Activated T-cell treated with anti-CD3 and anti-CD28 coated beads for 24 hours (primary cell): ENCODE results near the gene KSR2.

Experiments used
- DNase-seq: peaks from one replicate; pipeline ENCODE4 v3.0.0-alpha.2; 2020; ENCODE audit warnings: low read depth

KSR2 gene

GRCh38 chr12:117577122-117577657, 391.6 kb downstream of the KSR2 start:
- no peak for DNase-seq

GRCh38 chr12:117576053-117576452, 392.7 kb downstream of the KSR2 start:
- no peak for DNase-seq

- DNase-seq: no peak
These were observed 394.1 kb downstream of the KSR2 start for GRCh38 chr12:117574655-117575054.

GRCh38 chr12:117572755-117573154, 396.0 kb downstream of the KSR2 start:
- no peak for DNase-seq

GRCh38 chr12:117571321-117571720, 397.5 kb downstream of the KSR2 start:
- no peak for DNase-seq

GRCh38 chr12:117570608-117571007, 398.2 kb downstream of the KSR2 start:
- DNase-seq: no peak

GRCh38 chr12:117567644-117568216, 401.1 kb downstream of the KSR2 start:
- DNase-seq: no peak

GRCh38 chr12:117564881-117565280, 403.9 kb downstream of the KSR2 start:
- no peak for DNase-seq

- DNase-seq: no peak
These were observed 405.1 kb downstream of the KSR2 start for GRCh38 chr12:117563706-117564105.

- no peak for DNase-seq
These were observed 405.8 kb downstream of the KSR2 start for GRCh38 chr12:117563007-117563406.

GRCh38 chr12:117561990-117562389, 406.8 kb downstream of the KSR2 start:
- no peak for DNase-seq

GRCh38 chr12:117559978-117560377, 408.8 kb downstream of the KSR2 start:
- no peak for DNase-seq

GRCh38 chr12:117555889-117556288, 412.9 kb downstream of the KSR2 start:
- no peak for DNase-seq

GRCh38 chr12:117552971-117553370, 415.8 kb downstream of the KSR2 start:
- DNase-seq: no peak

GRCh38 chr12:117551665-117552064, 417.1 kb downstream of the KSR2 start:
- no peak for DNase-seq

GRCh38 chr12:117547209-117547608, 421.6 kb downstream of the KSR2 start:
- no peak for DNase-seq

- no peak for DNase-seq
These were observed 423.6 kb downstream of the KSR2 start for GRCh38 chr12:117545216-117545615.

- DNase-seq: no peak
These were observed 428.8 kb downstream of the KSR2 start for GRCh38 chr12:117540011-117540410.

- DNase-seq: no peak
These were observed 429.9 kb downstream of the KSR2 start for GRCh38 chr12:117538926-117539325.

- DNase-seq: no peak
These were observed 430.6 kb downstream of the KSR2 start for GRCh38 chr12:117538032-117538690.

- DNase-seq: no peak
These were observed 435.1 kb downstream of the KSR2 start for GRCh38 chr12:117533687-117534086.

- DNase-seq: no peak
These were observed 438.0 kb downstream of the KSR2 start for GRCh38 chr12:117530796-117531195.

GRCh38 chr12:117528538-117528937, 440.3 kb downstream of the KSR2 start:
- no peak for DNase-seq

GRCh38 chr12:117527479-117527855, 441.3 kb downstream of the KSR2 start:
- no peak for DNase-seq
